ENCODE results near the gene COPS7A. TPM values are rescaled to one million over a fixed set of nuclear protein-coding genes. Genes with fewer than 3 reads are reported as not detected.

The COPS7A gene
- total and polyA plus RNA-seq, 11 donors: 54.1 to 108 (median 82.6) TPM

DNA sequence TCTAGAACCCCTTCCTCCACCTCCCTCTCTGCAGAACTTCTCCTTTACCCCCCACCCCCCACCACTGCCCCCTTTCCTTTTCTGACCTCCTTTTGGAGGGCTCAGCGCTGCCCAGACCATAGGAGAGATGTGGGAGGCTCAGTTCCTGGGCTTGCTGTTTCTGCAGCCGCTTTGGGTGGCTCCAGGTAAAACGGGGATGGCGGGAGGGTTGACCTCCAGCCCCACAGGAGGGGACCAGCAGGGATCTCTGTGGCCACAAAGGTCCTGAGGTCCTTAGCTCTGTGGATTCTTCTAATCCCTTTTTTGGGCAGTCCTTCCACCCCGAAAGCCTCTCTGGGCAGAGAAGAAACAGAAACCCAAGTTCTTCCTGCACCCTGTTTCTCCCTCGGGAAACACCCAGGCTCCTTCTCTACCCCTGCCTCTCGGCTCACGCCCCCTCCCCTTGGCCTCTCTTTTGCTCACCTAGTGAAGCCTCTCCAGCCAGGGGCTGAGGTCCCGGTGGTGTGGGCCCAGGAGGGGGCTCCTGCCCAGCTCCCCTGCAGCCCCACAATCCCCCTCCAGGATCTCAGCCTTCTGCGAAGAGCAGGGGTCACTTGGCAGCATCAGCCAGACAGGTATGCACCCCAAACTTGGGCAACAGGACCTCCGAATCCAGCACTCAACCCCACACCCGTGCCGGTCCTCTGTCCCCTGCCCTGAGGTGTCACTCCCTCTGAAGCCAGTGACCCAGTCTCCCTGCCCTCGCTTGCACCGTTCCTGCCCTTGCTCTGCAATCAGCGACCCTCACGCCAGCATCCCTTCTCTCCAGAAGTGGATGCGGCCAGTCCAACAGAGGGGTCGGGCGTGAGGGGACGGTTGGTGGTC, 49.1 kb downstream of the COPS7A start:
- Histone ChIP-seq H3K9me3 (no peaks in the 10 kb centered on the region), H3K4me3 (peak overlapping the region in 6 of 12 donors; percentile 8 to 50 (median 25)), H3K27me3 (peaks cover 0 to 31% (median 0%) of the 10 kb centered on the region in 9 donors), H3K4me1 (peaks cover 0 to 63% (median 18%) of the 10 kb centered on the region in 12 donors), H3K27ac (peak overlapping the region in 2 of 12 donors; percentile 60 to 93), H3K36me3 (peaks cover 0 to 20% (median 6%) of the 10 kb centered on the region in 9 donors)
- ATAC-seq: no peak
- DNase-seq: no peak
- WGBS, 4 donors: 72 to 79% (median 77%) methylated on average over 21 of the region's 21 CpGs
- TF ChIP-seq, protein P1, sequence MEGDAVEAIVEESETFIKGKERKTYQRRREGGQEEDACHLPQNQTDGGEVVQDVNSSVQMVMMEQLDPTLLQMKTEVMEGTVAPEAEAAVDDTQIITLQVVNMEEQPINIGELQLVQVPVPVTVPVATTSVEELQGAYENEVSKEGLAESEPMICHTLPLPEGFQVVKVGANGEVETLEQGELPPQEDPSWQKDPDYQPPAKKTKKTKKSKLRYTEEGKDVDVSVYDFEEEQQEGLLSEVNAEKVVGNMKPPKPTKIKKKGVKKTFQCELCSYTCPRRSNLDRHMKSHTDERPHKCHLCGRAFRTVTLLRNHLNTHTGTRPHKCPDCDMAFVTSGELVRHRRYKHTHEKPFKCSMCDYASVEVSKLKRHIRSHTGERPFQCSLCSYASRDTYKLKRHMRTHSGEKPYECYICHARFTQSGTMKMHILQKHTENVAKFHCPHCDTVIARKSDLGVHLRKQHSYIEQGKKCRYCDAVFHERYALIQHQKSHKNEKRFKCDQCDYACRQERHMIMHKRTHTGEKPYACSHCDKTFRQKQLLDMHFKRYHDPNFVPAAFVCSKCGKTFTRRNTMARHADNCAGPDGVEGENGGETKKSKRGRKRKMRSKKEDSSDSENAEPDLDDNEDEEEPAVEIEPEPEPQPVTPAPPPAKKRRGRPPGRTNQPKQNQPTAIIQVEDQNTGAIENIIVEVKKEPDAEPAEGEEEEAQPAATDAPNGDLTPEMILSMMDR (IDR thresholded peaks at IDR 0.05): no peak
- no peak for TF ChIP-seq POLR2A (IDR thresholded peaks at IDR 0.05)
- intact Hi-C loops (cut with DNase I): loop anchor here in 2 of 10 donors (10.0 kb wide), 2 partner anchors 52 to 158 kb away; partner anchors contain the start of genes GPR162 (in 1 of the 2) and P3H3 (in 1 of the 2)

DNA sequence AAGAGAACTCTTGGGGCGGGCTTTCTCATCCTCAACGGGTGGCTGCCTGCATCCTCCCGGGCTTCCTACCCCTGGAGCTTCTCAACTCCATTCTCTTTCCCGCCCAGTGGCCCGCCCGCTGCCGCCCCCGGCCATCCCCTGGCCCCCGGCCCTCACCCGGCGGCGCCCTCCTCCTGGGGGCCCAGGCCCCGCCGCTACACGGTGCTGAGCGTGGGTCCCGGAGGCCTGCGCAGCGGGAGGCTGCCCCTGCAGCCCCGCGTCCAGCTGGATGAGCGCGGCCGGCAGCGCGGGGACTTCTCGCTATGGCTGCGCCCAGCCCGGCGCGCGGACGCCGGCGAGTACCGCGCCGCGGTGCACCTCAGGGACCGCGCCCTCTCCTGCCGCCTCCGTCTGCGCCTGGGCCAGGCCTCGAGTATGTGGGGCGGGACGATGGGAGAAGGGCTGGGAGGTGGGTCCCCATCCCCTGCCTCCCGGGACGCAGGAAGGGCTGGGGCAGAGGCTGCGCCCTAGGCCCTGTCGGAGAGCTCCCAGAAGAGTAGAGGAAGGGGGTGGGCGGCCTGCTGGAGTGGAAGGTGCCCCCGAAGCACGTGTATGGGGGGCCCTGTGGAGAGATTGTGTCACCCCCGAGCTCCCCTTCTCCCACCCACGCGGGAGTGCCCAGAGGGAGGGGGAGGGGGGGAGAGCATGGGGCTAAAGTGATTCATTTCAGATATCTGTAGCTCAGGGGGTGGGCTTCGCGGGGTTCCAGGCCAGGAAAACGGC, 49.9 kb downstream of the COPS7A start:
- Histone ChIP-seq H3K9me3 (no peaks in the 10 kb centered on the region), H3K4me1 (peaks cover 0 to 63% (median 17%) of the 10 kb centered on the region in 12 donors), H3K36me3 (peaks cover 0 to 20% (median 6%) of the 10 kb centered on the region in 9 donors), H3K27ac (peak overlapping the region in 2 of 12 donors; percentile 11 to 60), H3K4me3 (peak overlapping the region in 6 of 12 donors; percentile 8 to 50 (median 25)), H3K27me3 (peaks cover 0 to 31% (median 0%) of the 10 kb centered on the region in 9 donors)
- intact Hi-C loops (cut with DNase I): loop anchor here in 2 of 10 donors (10.0 kb wide), 2 partner anchors 51 to 159 kb away; partner anchors contain the start of genes GPR162 (in 1 of the 2) and P3H3 (in 1 of the 2)
- ATAC-seq (no peak), DNase-seq (peak in 1 of 5 donors; percentile 5)
- TF ChIP-seq, protein P1 (IDR thresholded peaks at IDR 0.05): no peak
- no peak for TF ChIP-seq POLR2A (IDR thresholded peaks at IDR 0.05)
- 31 to 49% (median 46%) methylated on average over 23 to 60 of the region's 60 CpGs for WGBS, 4 donors

DNA sequence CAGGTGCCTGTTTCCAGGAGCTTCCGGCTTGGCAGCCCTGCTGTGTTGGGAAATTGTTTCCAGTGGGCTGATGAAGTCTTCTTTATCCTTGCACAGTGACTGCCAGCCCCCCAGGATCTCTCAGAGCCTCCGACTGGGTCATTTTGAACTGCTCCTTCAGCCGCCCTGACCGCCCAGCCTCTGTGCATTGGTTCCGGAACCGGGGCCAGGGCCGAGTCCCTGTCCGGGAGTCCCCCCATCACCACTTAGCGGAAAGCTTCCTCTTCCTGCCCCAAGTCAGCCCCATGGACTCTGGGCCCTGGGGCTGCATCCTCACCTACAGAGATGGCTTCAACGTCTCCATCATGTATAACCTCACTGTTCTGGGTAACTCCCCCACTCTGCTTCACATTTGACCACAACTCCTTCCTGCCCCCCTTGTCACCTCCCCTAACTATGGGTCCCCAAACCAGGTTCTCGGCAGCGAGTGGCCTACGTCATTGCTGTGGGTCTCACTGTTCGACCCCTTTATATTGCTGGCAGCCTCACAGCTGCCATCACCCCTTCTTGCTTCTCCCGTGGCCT, 50.7 kb downstream of the COPS7A start:
- H3K27me3 ChIP-seq: peaks cover 0 to 31% (median 0%) of the 10 kb centered on the region in 9 donors
- intact Hi-C loops (cut with DNase I): loop anchor here in 5 of 10 donors (5.0 to 10.0 kb wide), 4 partner anchors 37 to 160 kb away; partner anchors contain the start of genes GPR162 (in 1 of the 5) and P3H3 (in 1 of the 5)
- DNase-seq (no peak), ATAC-seq (no peak)
- H3K36me3 ChIP-seq: peaks cover 0 to 17% (median 6%) of the 10 kb centered on the region in 9 donors
- H3K27ac ChIP-seq: peak overlapping the region in 1 of 12 donors; percentile 60
- H3K4me1 ChIP-seq: peaks cover 0 to 61% (median 17%) of the 10 kb centered on the region in 12 donors
- no peaks in the 10 kb centered on the region for H3K9me3 ChIP-seq
- H3K4me3 ChIP-seq: peak overlapping the region in 2 of 12 donors; percentile 45 to 50
- 83 to 89% (median 84%) methylated on average over 15 of the region's 15 CpGs for WGBS, 4 donors
- TF ChIP-seq, protein P1 (IDR thresholded peaks at IDR 0.05): no peak
- TF ChIP-seq POLR2A (IDR thresholded peaks at IDR 0.05): no peak

Data from heart left ventricle (tissue), 16 donors.